Activated gamma-delta T cell treated with anti-CD3 and anti-CD28 coated beads, Interleukin-2, amount 50 U/mL, for 16 hours (primary cell): ENCODE data around the gene TEDC1.
"Not testable (repeated sequence)": the region's sequence is repeated elsewhere in the genome, so short reads cannot be mapped to it uniquely, and the experiment has no call there.

ENCODE experiments used
- DNase-seq: peaks from one replicate; pipeline ENCODE4 v3.0.0-alpha.2; 2020; ENCODE audit warnings: low read depth

The TEDC1 gene

GRCh38 chr14:105537580-105538474 is 46.8 kb downstream of the TEDC1 start:
- DNase-seq: peak; percentile 51

- DNase-seq: no peak
Measured at GRCh38 chr14:105538481-105539049, 47.5 kb downstream of the TEDC1 start.

- no peak for DNase-seq
Measured at GRCh38 chr14:105540811-105541210, 49.8 kb downstream of the TEDC1 start.

GRCh38 chr14:105541218-105541875 is 50.3 kb downstream of the TEDC1 start:
- DNase-seq: no peak

- DNase-seq: not testable (repeated sequence)
Measured at GRCh38 chr14:105545676-105546075, 54.6 kb downstream of the TEDC1 start.

- DNase-seq: not testable (repeated sequence)
Measured at GRCh38 chr14:105546410-105546809, 55.4 kb downstream of the TEDC1 start.

- DNase-seq: not testable (repeated sequence)
Measured at GRCh38 chr14:105547072-105547471, 56.0 kb downstream of the TEDC1 start.

GRCh38 chr14:105547741-105548169 is 56.7 kb downstream of the TEDC1 start:
- DNase-seq: no peak
